H9 (cell line): ENCODE results near the gene TRUB1. TPM values are rescaled to one million over a fixed set of nuclear protein-coding genes. Genes with fewer than 3 reads are reported as not detected.
"Not testable (repeated sequence)": the region's sequence is repeated elsewhere in the genome, so short reads cannot be mapped to it uniquely, and the experiment has no call there.

Source experiments
- DNase-seq: peaks from one replicate; pipeline ENCODE4 v3.0.0-alpha.2; 2017
- H2AFZ ChIP-seq: one replicate; pipeline ENCODE4 v1.6.1; 2013; ENCODE audit warnings: mild to moderate bottlenecking, low read length, control low read depth, moderate library complexity
- H2AK5ac ChIP-seq: 2 replicates; pipeline ENCODE4 v1.6.1; 2013; ENCODE audit warnings: low read length, control low read depth, mixed read lengths; ENCODE audit not compliant: insufficient read length
- H2BK120ac ChIP-seq: one replicate; pipeline ENCODE4 v1.6.1; 2013; ENCODE audit warnings: low read depth, mild to moderate bottlenecking, low read length, control low read depth, inconsistent platforms; ENCODE audit not compliant: poor library complexity, severe bottlenecking
- H2BK12ac ChIP-seq: 2 replicates; pipeline ENCODE4 v1.6.1; 2013; ENCODE audit warnings: low read length, control low read depth, mixed read lengths, low read depth; ENCODE audit not compliant: insufficient read length
- H2BK15ac ChIP-seq: 2 replicates; pipeline ENCODE4 v1.6.1; 2013; ENCODE audit warnings: low read depth, low read length, control low read depth
- H2BK20ac ChIP-seq: one replicate; pipeline ENCODE4 v1.6.1; 2013; ENCODE audit warnings: low read depth, mild to moderate bottlenecking, low read length, control low read depth, inconsistent platforms; ENCODE audit not compliant: poor library complexity, severe bottlenecking
- H2BK5ac ChIP-seq: 2 replicates; pipeline ENCODE4 v1.6.1; 2013; ENCODE audit warnings: low read length, control low read depth, mixed read lengths; ENCODE audit not compliant: insufficient read length
- H3K14ac ChIP-seq: 2 replicates; pipeline ENCODE4 v1.6.1; 2013; ENCODE audit warnings: low read length, control low read depth; ENCODE audit not compliant: insufficient read depth
- H3K18ac ChIP-seq: 2 replicates; pipeline ENCODE4 v1.6.1; 2013; ENCODE audit warnings: low read depth, mild to moderate bottlenecking, mixed read lengths, low read length, control low read depth; ENCODE audit not compliant: insufficient read length
- H3K23ac ChIP-seq: 2 replicates; pipeline ENCODE4 v1.6.1; 2013; ENCODE audit warnings: low read length, control low read depth, mixed read lengths, low read depth; ENCODE audit not compliant: insufficient read length
- H3K23me2 ChIP-seq: 2 replicates; pipeline ENCODE4 v1.6.1; 2013; ENCODE audit warnings: low read depth, mild to moderate bottlenecking, mixed read lengths, low read length, control low read depth; ENCODE audit not compliant: insufficient read length, poor library complexity, severe bottlenecking
- H3K27ac ChIP-seq: 2 replicates; pipeline ENCODE4 v1.5.1; 2013; ENCODE audit warnings: low read length, control low read depth, mixed read lengths, low read depth; ENCODE audit not compliant: insufficient read length
- H3K27me3 ChIP-seq: 2 replicates; pipeline ENCODE4 v1.6.1; 2013; ENCODE audit warnings: low read length, control low read depth, inconsistent platforms; ENCODE audit not compliant: insufficient read depth
- H3K4ac ChIP-seq: 2 replicates; pipeline ENCODE4 v1.6.1; 2013; ENCODE audit warnings: low read depth, mild to moderate bottlenecking, control low read depth, inconsistent platforms, low read length, moderate library complexity
- H3K4me1 ChIP-seq: 2 replicates; pipeline ENCODE4 v1.6.1; 2013; ENCODE audit warnings: low read length, control low read depth, inconsistent platforms; ENCODE audit not compliant: insufficient read depth
- H3K4me2 ChIP-seq: 2 replicates; pipeline ENCODE4 v1.6.1; 2013; ENCODE audit warnings: low read length, control low read depth, mixed read lengths; ENCODE audit not compliant: insufficient read length, insufficient read depth
- H3K56ac ChIP-seq: 2 replicates; pipeline ENCODE4 v1.6.1; 2013; ENCODE audit warnings: low read depth, mild to moderate bottlenecking, mixed read lengths, low read length, control low read depth; ENCODE audit not compliant: insufficient read length
- H3K79me1 ChIP-seq: 2 replicates; pipeline ENCODE4 v1.6.1; 2013; ENCODE audit warnings: low read depth, mild to moderate bottlenecking, moderate library complexity, low read length, control low read depth, inconsistent platforms; ENCODE audit not compliant: insufficient read depth, poor library complexity, severe bottlenecking
- H3K79me2 ChIP-seq: 2 replicates; pipeline ENCODE4 v1.6.1; 2013; ENCODE audit warnings: low read length, control low read depth, inconsistent platforms; ENCODE audit not compliant: insufficient read depth
- H3K9ac ChIP-seq: 2 replicates; pipeline ENCODE4 v1.6.1; 2013; ENCODE audit warnings: low read length, control low read depth, mixed read lengths; ENCODE audit not compliant: insufficient read length; ENCODE audit errors: extremely low read depth
- H3K9me3 ChIP-seq: one replicate; pipeline ENCODE4 v1.6.1; 2013; ENCODE audit warnings: low read depth, low read length, inconsistent platforms; ENCODE audit not compliant: control insufficient read depth
- H3T11ph ChIP-seq: one replicate; pipeline ENCODE4 v1.6.1; 2013; ENCODE audit warnings: mild to moderate bottlenecking, low read length, control low read depth, inconsistent platforms
- H4K20me1 ChIP-seq: one replicate; pipeline ENCODE4 v1.6.1; 2013; ENCODE audit not compliant: control insufficient read depth, insufficient read length, insufficient read depth
- H4K5ac ChIP-seq: 2 replicates; pipeline ENCODE4 v1.6.1; 2013; ENCODE audit warnings: low read depth, mild to moderate bottlenecking, mixed read lengths, low read length, control low read depth; ENCODE audit not compliant: insufficient read length
- H4K8ac ChIP-seq: replicated peaks from 2 replicates; pipeline ENCODE4 v1.6.1; 2013; ENCODE audit warnings: low read length, control low read depth, mixed read lengths, low read depth; ENCODE audit not compliant: insufficient read length
- H4K91ac ChIP-seq: 2 replicates; pipeline ENCODE4 v1.6.1; 2013; ENCODE audit warnings: low read depth, mild to moderate bottlenecking, moderate library complexity, mixed read lengths, low read length, control low read depth; ENCODE audit not compliant: insufficient read length
- H3K27ac Mint-ChIP-seq, 3 experiments: 2 replicates in 2 of 3; 3 replicates in 1 of 3; pipeline ENCODE4 v1.8.0; 2020 to 2021; ENCODE audit warnings: mixed read lengths in 3 of 3, mild to moderate bottlenecking in 1 of 3, moderate library complexity in 1 of 3
- H3K27me3 Mint-ChIP-seq: 2 replicates; pipeline ENCODE4 v1.8.0; 2021; ENCODE audit warnings: low read depth, mild to moderate bottlenecking, moderate library complexity, mixed read lengths
- H3K36me3 Mint-ChIP-seq, 3 experiments: 2 replicates in 2 of 3; 3 replicates in 1 of 3; pipeline ENCODE4 v1.8.0; 2020 to 2021; ENCODE audit warnings: low read depth in 3 of 3, mixed read lengths in 3 of 3; ENCODE audit not compliant: insufficient read depth in 1 of 3
- H3K4me1 Mint-ChIP-seq, 2 experiments: 2 replicates each; pipeline ENCODE4 v1.8.0; 2020; ENCODE audit warnings: mixed read lengths in 2 of 2
- H3K4me3 Mint-ChIP-seq, 2 experiments: 2 replicates in 1 of 2; 3 replicates in 1 of 2; pipeline ENCODE4 v1.8.0; 2020 to 2021; ENCODE audit warnings: mild to moderate bottlenecking in 2 of 2, mixed read lengths in 2 of 2, moderate library complexity in 1 of 2
- H3K9me3 Mint-ChIP-seq, 2 experiments: 2 replicates in 1 of 2; 3 replicates in 1 of 2; pipeline ENCODE4 v1.8.0; 2020; ENCODE audit warnings: mild to moderate bottlenecking in 2 of 2, mixed read lengths in 2 of 2, moderate library complexity in 1 of 2
- CTCF ChIP-seq: fragments of 200-600 bp; sonication (generic); conservative IDR thresholded peaks from 3 replicates; pipeline ENCODE4 v1.8.0; 2021; ENCODE audit warnings: antibody characterized with exemption, mild to moderate bottlenecking
- WGBS: extraction: QIAGEN DNeasy Blood & Tissue Kit; methylation state at CpG from one replicate; pipeline ENCODE4 v1.1.7; 2013; ENCODE audit warnings: missing lambda C conversion rate, low lambda C conversion rate, mixed read lengths; ENCODE audit not compliant: insufficient read length; ENCODE audit errors: extremely low coverage; 5-methylcytosine and 5-hydroxymethylcytosine counted together
- total RNA-seq: library from RNA; stranded (reverse); gene quantifications from 2 replicates; pipeline ENCODE4 v1.2.1, GENCODE V29; 2021

TRUB1 gene
- total RNA-seq, 1 experiment from 2014 or later = 20.6 TPM

- Histone ChIP-seq H3K56ac (no peak overlapping the region), H3K18ac (no peak overlapping the region), H2BK20ac (no peak overlapping the region), H2BK120ac (no peak overlapping the region), H2AK5ac (no peak overlapping the region), H3K23me2 (no peaks in the 10 kb centered on the region), H4K20me1 (no peaks in the 10 kb centered on the region), H3T11ph (no peak overlapping the region), H4K5ac (no peak overlapping the region), H3K9me3 (no peaks in the 10 kb centered on the region), H4K8ac (no peak overlapping the region), H3K9ac (no peak overlapping the region), H3K4ac (no peak overlapping the region), H2BK15ac (no peak overlapping the region), H3K27me3 (no peaks in the 10 kb centered on the region), H3K4me1 (no peaks in the 10 kb centered on the region; the same call in 1 of the 2 replicates), H3K79me2 (no peaks in the 10 kb centered on the region), H3K27ac (no peak overlapping the region), H2AFZ (no peak overlapping the region), H2BK5ac (no peak overlapping the region), H3K79me1 (no peaks in the 10 kb centered on the region), H2BK12ac (no peak overlapping the region), H3K23ac (no peak overlapping the region), H4K91ac (no peak overlapping the region), H3K4me2 (no peak overlapping the region), H3K14ac (no peak overlapping the region)
- no peaks in the 10 kb centered on the region for H3K36me3 Mint-ChIP-seq
- peaks cover 13 to 14% of the 10 kb centered on the region in 2 experiments for H3K4me1 Mint-ChIP-seq
- H3K27ac Mint-ChIP-seq = no peak overlapping the region
- no peak for TF ChIP-seq CTCF
- H3K4me3 Mint-ChIP-seq = no peak overlapping the region
- no peaks in the 10 kb centered on the region; a peak in 1 of 5 replicates for H3K9me3 Mint-ChIP-seq
- no peaks in the 10 kb centered on the region for H3K27me3 Mint-ChIP-seq
- DNase-seq = no peak
These were observed 43.1 kb upstream of the TRUB1 start for GRCh38 chr10:114894911-114895310.

GRCh38 chr10:114897011-114897410, 41.0 kb upstream of the TRUB1 start:
- not testable (repeated sequence) for H3K79me2 ChIP-seq, H3K27me3 Mint-ChIP-seq, H3K23ac ChIP-seq, H3T11ph ChIP-seq, H3K4me2 ChIP-seq, H3K9me3 Mint-ChIP-seq, H3K14ac ChIP-seq, H2BK20ac ChIP-seq, H3K79me1 ChIP-seq, H3K4me1 ChIP-seq, H3K27me3 ChIP-seq, H3K4ac ChIP-seq, H4K8ac ChIP-seq, H3K23me2 ChIP-seq, H3K18ac ChIP-seq, H4K91ac ChIP-seq, H2BK5ac ChIP-seq, H3K56ac ChIP-seq, H4K20me1 ChIP-seq, H3K36me3 Mint-ChIP-seq, H2BK12ac ChIP-seq, H3K9me3 ChIP-seq, H3K9ac ChIP-seq, H2BK15ac ChIP-seq, H4K5ac ChIP-seq, H2AK5ac ChIP-seq, DNase-seq, H2BK120ac ChIP-seq, H3K27ac ChIP-seq
- Mint-ChIP-seq H3K27ac (peak overlapping the region in 1 of 3 experiments; percentile 76; a peak in 2 of 7 replicates), H3K4me1 (peaks cover 14 to 16% of the 10 kb centered on the region in 2 experiments), H3K4me3 (peak overlapping the region in 1 of 2 experiments; percentile 30; a peak in 1 of 5 replicates)
- peak overlapping the region; percentile 48 for H2AFZ ChIP-seq
- WGBS = no CpG with 5 or more reads among the region's 6 CpGs
